Neutrophil (primary cell): ENCODE measurements around the gene NUMB.

ENCODE experiments used
- H3K27ac ChIP-seq: fragments of 200-600 bp; sonication (generic); 2 replicates; pipeline ENCODE4 v1.5.1; 2016; ENCODE audit warnings: mild to moderate bottlenecking, moderate library complexity
- H3K27me3 ChIP-seq: fragments of 200-600 bp; sonication (generic); 2 replicates; pipeline ENCODE4 v1.6.0; 2016; ENCODE audit warnings: mild to moderate bottlenecking
- H3K36me3 ChIP-seq: fragments of 200-600 bp; sonication (generic); 2 replicates; pipeline ENCODE4 v1.5.1; 2017
- H3K4me1 ChIP-seq, 2 experiments: fragments of 200-600 bp in 1 of 2; sonication (generic) in 1 of 2; 1 replicate in 1 of 2; 2 replicates in 1 of 2; pipeline versions ENCODE4 v1.5.1 to v1.6.1; 2013 to 2016; ENCODE audit warnings: low read depth in 1 of 2, low read length in 1 of 2, mild to moderate bottlenecking in 1 of 2, moderate library complexity in 1 of 2; ENCODE audit not compliant: control insufficient read depth in 1 of 2, insufficient read depth in 1 of 2
- H3K4me3 ChIP-seq, 2 experiments: fragments of 200-600 bp in 1 of 2; sonication (generic) in 1 of 2; 1 replicate in 1 of 2; 2 replicates in 1 of 2; pipeline ENCODE4 v1.5.1; 2013 to 2016; ENCODE audit warnings: low read depth in 1 of 2, low read length in 1 of 2, mild to moderate bottlenecking in 1 of 2, moderate library complexity in 1 of 2
- H3K9me3 ChIP-seq: fragments of 200-600 bp; sonication (generic); 2 replicates; pipeline ENCODE4 v1.5.1; 2016
- CTCF ChIP-seq: fragments of 200-600 bp; sonication (generic); IDR thresholded peaks from 2 replicates; pipeline ENCODE4 v1.5.1; 2016; ENCODE audit warnings: antibody characterized with exemption

Gene NUMB

GRCh38 chr14:73251516-73252215 is 206.7 kb downstream of the NUMB start:
- TF ChIP-seq CTCF = no peak
- Histone ChIP-seq H3K4me1 (no peaks in the 10 kb centered on the region), H3K36me3 (no peaks in the 10 kb centered on the region), H3K27ac (no peak overlapping the region), H3K4me3 (no peak overlapping the region), H3K9me3 (no peaks in the 10 kb centered on the region), H3K27me3 (peaks cover 8% of the 10 kb centered on the region)

- H3K4me1 ChIP-seq = peaks cover 2 to 4% of the 10 kb centered on the region in 2 experiments
- H3K4me3 ChIP-seq = no peak overlapping the region
- H3K36me3 ChIP-seq = no peaks in the 10 kb centered on the region
- H3K27ac ChIP-seq = no peak overlapping the region
- no peak for TF ChIP-seq CTCF
- H3K27me3 ChIP-seq = peaks cover 12% of the 10 kb centered on the region
- no peaks in the 10 kb centered on the region for H3K9me3 ChIP-seq
Measured at GRCh38 chr14:73250781-73251500, 207.4 kb downstream of the NUMB start.

GRCh38 chr14:73250317-73250713 is 208.0 kb downstream of the NUMB start:
- H3K4me1 ChIP-seq = peaks cover 8 to 9% of the 10 kb centered on the region in 2 experiments
- H3K9me3 ChIP-seq = no peaks in the 10 kb centered on the region
- peaks cover 18% of the 10 kb centered on the region for H3K27me3 ChIP-seq
- H3K4me3 ChIP-seq = no peak overlapping the region
- no peaks in the 10 kb centered on the region for H3K36me3 ChIP-seq
- no peak overlapping the region for H3K27ac ChIP-seq
- TF ChIP-seq CTCF = no peak

- Histone ChIP-seq H3K4me3 (no peak overlapping the region), H3K27me3 (peaks cover 24% of the 10 kb centered on the region), H3K4me1 (peaks cover 11 to 12% of the 10 kb centered on the region in 2 experiments), H3K27ac (no peak overlapping the region), H3K36me3 (no peaks in the 10 kb centered on the region), H3K9me3 (no peaks in the 10 kb centered on the region)
- no peak for TF ChIP-seq CTCF
Measured at GRCh38 chr14:73249564-73250316, 208.6 kb downstream of the NUMB start.

- no peaks in the 10 kb centered on the region for H3K36me3 ChIP-seq
- TF ChIP-seq CTCF = no peak
- H3K27me3 ChIP-seq = peaks cover 31% of the 10 kb centered on the region
- no peaks in the 10 kb centered on the region for H3K9me3 ChIP-seq
- H3K27ac ChIP-seq = no peak overlapping the region
- H3K4me3 ChIP-seq = no peak overlapping the region
- peaks cover 11 to 12% of the 10 kb centered on the region in 2 experiments for H3K4me1 ChIP-seq
Measured at GRCh38 chr14:73249108-73249507, 209.2 kb downstream of the NUMB start.
